ENCODE data around the gene MB21D2.

DNA sequence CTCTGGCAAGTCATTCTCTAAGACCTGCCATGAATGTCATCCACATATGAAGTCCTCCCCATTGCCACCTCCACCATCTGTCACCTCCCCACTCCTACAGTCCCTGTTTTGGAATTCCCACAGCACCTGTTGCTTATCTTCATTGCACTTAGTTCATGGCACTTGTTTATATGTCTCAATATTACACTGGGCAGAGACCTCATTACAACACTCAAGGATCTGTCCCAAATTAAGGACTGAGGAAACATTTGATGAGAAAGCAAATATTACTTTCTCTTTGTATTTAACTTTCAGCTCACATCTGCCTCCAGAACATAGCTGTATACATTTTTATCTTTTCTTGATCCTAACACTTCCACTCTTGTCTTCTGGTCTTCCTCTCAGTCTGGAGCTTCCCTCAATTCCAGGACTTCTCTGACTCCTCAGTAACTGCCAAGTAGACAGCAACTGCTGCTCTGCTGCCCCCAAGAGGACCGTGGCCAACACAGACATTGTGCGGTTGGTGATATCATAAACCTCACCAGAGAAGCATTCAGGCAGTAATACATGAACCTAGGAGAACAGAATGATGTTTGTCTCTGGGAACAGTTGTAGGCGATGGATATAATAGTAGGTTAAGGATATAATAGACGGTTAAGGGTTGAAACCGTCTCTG lies 145.3 kb downstream of the MB21D2 start:
- TF ChIP-seq, protein P1, sequence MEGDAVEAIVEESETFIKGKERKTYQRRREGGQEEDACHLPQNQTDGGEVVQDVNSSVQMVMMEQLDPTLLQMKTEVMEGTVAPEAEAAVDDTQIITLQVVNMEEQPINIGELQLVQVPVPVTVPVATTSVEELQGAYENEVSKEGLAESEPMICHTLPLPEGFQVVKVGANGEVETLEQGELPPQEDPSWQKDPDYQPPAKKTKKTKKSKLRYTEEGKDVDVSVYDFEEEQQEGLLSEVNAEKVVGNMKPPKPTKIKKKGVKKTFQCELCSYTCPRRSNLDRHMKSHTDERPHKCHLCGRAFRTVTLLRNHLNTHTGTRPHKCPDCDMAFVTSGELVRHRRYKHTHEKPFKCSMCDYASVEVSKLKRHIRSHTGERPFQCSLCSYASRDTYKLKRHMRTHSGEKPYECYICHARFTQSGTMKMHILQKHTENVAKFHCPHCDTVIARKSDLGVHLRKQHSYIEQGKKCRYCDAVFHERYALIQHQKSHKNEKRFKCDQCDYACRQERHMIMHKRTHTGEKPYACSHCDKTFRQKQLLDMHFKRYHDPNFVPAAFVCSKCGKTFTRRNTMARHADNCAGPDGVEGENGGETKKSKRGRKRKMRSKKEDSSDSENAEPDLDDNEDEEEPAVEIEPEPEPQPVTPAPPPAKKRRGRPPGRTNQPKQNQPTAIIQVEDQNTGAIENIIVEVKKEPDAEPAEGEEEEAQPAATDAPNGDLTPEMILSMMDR (IDR thresholded peaks at IDR 0.05; ENCODE audit: insufficient read depth, low read depth, low read length), result peak; percentile 24
- TF ChIP-seq EZH2 (IDR thresholded peaks at IDR 0.05; ENCODE audit: insufficient read depth, low read length), result no peak
